Measurements from ENCODE around the gene RETREG1. TPM values are rescaled to one million over a fixed set of nuclear protein-coding genes. Genes with fewer than 3 reads are reported as not detected.

RETREG1 gene
- total RNA-seq, 2 donors from 2014 or later: 102 to 180 TPM

DNA sequence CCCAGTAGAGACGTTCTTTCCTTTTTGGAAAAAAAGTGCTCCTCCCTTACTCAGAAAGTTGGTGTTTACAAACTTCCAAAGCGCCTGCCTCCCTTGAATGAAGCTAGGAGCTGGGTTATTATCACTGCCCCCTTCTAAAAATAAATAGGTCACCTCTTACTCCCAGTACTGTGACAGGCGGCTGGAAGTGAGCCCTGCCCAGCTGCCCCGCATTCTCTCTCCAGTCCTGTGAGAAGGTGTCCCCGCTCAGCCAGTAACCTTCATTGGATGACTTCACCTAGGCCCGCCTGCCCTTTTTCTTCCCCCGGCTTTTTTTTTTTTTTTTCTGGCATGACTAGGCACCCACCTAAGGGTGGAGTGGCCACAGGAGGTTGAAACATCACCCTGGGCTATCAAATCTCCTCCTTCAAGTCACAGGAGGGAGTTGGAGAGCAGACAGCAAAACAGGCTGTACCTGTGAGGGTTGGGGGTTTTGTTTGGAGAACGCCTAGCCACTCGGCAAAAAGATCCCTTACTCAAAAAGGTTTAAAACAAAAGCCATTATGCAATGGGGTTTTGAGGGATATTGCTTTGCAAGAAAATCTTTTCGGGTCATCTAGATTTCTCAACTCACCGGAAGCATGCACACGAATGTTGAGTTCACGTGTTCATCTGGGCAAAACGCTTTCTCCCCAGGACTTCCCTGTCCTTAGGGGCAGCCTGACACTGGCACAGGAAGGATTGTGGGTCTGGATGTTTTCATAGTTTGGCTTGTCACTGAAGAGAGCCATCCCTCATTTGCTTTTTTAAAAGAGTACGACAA lies 107.9 kb downstream of the RETREG1 start:
- TF ChIP-seq, protein P1, sequence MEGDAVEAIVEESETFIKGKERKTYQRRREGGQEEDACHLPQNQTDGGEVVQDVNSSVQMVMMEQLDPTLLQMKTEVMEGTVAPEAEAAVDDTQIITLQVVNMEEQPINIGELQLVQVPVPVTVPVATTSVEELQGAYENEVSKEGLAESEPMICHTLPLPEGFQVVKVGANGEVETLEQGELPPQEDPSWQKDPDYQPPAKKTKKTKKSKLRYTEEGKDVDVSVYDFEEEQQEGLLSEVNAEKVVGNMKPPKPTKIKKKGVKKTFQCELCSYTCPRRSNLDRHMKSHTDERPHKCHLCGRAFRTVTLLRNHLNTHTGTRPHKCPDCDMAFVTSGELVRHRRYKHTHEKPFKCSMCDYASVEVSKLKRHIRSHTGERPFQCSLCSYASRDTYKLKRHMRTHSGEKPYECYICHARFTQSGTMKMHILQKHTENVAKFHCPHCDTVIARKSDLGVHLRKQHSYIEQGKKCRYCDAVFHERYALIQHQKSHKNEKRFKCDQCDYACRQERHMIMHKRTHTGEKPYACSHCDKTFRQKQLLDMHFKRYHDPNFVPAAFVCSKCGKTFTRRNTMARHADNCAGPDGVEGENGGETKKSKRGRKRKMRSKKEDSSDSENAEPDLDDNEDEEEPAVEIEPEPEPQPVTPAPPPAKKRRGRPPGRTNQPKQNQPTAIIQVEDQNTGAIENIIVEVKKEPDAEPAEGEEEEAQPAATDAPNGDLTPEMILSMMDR (IDR thresholded peaks at IDR 0.05): no peak
- peak; percentile 74 for DNase-seq (ENCODE audit: low spot score)
- peaks cover 5% of the 10 kb centered on the region for H3K36me3 ChIP-seq
- H3K4me1 ChIP-seq: peaks cover 0 to 13% of the 10 kb centered on the region in 2 donors
- peak overlapping the region; percentile 48 to 53 for H3K4me3 ChIP-seq
- no peaks in the 10 kb centered on the region for H3K27me3 ChIP-seq
- no peaks in the 10 kb centered on the region for H3K9me3 ChIP-seq
- H3K27ac ChIP-seq: peak overlapping the region; percentile 78 to 92

DNA sequence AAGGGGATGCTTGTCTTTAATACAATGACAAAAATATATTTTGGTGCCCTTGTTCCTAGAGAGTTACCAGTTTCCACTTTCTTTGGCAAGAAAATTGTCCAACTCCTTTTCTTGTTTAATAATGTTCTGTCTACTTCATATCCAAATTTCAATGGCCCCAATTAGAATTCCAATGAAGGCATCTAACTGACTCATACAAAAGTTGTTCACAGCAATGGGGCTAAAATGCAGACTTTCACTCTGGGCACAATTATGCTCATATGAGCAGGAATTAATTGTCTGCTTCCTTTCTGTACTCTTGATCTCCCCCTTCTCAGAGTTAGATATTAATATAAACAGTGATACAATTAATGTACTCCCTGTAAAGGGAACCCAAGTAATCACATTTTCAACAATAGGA lies 109.1 kb downstream of the RETREG1 start:
- Histone ChIP-seq H3K4me3 (peak overlapping the region; percentile 48 to 53), H3K4me1 (peaks cover 0 to 13% of the 10 kb centered on the region in 2 donors), H3K27ac (peak overlapping the region; percentile 78 to 92), H3K9me3 (no peaks in the 10 kb centered on the region), H3K36me3 (peaks cover 5% of the 10 kb centered on the region), H3K27me3 (no peaks in the 10 kb centered on the region)
- TF ChIP-seq, protein P1 (IDR thresholded peaks at IDR 0.05): no peak
- DNase-seq (ENCODE audit: low spot score): no peak

DNA sequence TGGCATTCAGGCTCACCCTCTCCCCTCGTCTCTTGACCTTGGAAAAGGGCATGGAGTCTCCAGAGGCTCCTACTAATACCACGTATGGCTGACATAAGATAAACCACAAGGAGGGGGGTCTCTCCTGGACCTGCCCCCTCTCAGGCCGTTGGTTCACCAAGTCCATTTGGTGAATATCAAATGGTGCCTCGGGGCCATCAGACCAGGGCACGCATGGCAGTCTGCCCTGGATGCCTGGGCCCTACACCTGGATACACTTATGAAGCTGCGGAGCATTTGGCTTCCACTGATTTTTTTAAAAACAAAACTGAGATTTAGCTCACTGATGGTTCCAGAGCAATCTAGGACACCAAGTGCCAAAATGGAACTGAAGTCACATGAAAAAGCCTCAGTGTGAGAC lies 110.9 kb downstream of the RETREG1 start:
- peak overlapping the region; percentile 78 to 92 for H3K27ac ChIP-seq
- DNase-seq (ENCODE audit: low spot score): no peak
- TF ChIP-seq, protein P1 (IDR thresholded peaks at IDR 0.05): no peak
- peaks cover 0 to 13% of the 10 kb centered on the region in 2 donors for H3K4me1 ChIP-seq
- no peaks in the 10 kb centered on the region for H3K27me3 ChIP-seq
- H3K4me3 ChIP-seq: peak overlapping the region; percentile 48 to 53
- H3K36me3 ChIP-seq: peaks cover 5% of the 10 kb centered on the region
- H3K9me3 ChIP-seq: no peaks in the 10 kb centered on the region

DNA sequence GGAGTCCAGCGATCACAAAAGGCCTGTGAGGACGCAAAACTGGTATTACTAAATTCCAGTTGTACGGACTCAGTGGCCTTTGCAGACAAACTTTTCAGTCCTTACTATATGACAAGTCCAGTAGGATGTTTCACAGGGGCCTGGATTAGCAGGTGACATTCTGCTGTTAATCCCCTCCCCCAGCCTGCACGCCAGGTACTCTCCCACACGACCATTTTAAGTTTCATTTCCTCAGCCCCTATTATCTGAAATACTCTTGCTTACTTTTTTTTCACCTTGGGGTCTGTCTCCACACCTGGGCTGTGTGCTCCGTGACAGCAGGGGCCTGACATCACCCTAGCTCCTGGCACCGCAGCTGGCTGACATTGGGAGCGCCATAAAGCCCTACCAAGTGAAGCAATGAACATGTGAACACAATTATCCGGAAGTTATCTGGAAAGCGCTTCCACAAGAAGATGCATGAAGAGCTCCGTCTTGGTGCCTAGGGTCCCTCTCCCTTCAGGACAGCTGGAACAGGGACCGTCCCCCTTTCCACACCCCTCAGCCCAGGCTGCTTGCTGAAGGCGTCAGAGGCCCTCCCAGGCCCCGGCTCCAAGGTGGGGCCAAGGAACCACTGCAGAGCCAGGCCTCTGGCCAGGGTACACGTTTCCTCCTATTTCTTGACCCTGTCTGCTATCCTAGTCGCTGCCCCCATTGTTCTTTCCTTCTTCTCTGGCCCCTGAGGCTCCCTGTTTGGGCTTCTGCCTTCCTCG lies 111.5 kb downstream of the RETREG1 start:
- Histone ChIP-seq H3K9me3 (no peaks in the 10 kb centered on the region), H3K27ac (peak overlapping the region; percentile 78 to 92), H3K27me3 (no peaks in the 10 kb centered on the region), H3K4me1 (peaks cover 0 to 13% of the 10 kb centered on the region in 2 donors), H3K4me3 (peak overlapping the region; percentile 48 to 53), H3K36me3 (peaks cover 5% of the 10 kb centered on the region)
- TF ChIP-seq, protein P1 (IDR thresholded peaks at IDR 0.05): no peak
- no peak for DNase-seq (ENCODE audit: low spot score)

DNA sequence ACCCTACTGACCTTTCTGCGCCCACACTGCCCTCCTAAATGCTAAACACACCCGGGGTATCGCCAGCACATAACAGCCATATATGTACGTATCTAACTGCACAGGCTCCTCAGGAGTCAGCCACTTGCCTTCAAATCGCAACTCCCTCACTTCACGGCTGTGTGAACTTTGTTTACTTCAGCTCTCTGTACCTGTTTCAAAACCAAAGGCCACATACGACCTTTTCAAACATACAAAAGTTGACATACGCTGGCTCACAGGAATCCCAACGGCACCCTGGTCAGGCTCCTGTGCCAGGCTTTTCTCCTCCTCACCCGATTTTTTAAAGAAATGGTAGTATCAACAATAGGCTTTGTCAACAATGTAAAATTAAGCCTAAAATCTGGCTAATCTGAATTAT lies 112.2 kb downstream of the RETREG1 start:
- no peak overlapping the region for H3K4me3 ChIP-seq
- H3K4me1 ChIP-seq: peaks cover 0 to 18% of the 10 kb centered on the region in 2 donors
- no peaks in the 10 kb centered on the region for H3K27me3 ChIP-seq
- TF ChIP-seq, protein P1 (IDR thresholded peaks at IDR 0.05): no peak
- peak overlapping the region in 1 of 2 donors; percentile 78 for H3K27ac ChIP-seq
- H3K9me3 ChIP-seq: no peaks in the 10 kb centered on the region
- no peak for DNase-seq (ENCODE audit: low spot score)
- H3K36me3 ChIP-seq: peaks cover 5% of the 10 kb centered on the region
